ENCODE measurements around the gene SSBP3.
A peak's percentile ranks its signal among the peaks of the same experiment; 100 is the strongest.
"Not testable (repeated sequence)": the region's sequence is repeated elsewhere in the genome, so short reads cannot be mapped to it uniquely, and the experiment has no call there.

The SSBP3 gene

DNA sequence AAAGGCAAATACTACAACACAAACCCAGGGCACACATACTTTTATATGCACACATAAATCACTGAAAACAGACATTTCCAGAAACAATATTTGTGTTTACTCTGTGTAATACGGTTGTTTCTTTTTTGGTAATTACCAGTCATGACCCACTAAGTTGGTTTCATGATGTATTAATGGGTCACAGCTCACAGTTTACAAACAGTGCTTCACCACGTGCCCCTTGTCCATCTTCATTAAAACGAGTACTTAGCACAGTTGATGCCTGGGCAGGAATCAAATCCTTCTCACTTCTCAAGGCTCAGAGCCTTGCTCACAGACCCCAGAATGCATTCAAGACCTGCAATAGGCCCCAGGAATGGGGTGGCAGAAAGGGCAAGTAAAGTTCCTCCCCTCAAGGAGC, 13.8 kb downstream of the SSBP3 start:
- DNase-seq (ENCODE audit: low read depth), result no peak

DNA sequence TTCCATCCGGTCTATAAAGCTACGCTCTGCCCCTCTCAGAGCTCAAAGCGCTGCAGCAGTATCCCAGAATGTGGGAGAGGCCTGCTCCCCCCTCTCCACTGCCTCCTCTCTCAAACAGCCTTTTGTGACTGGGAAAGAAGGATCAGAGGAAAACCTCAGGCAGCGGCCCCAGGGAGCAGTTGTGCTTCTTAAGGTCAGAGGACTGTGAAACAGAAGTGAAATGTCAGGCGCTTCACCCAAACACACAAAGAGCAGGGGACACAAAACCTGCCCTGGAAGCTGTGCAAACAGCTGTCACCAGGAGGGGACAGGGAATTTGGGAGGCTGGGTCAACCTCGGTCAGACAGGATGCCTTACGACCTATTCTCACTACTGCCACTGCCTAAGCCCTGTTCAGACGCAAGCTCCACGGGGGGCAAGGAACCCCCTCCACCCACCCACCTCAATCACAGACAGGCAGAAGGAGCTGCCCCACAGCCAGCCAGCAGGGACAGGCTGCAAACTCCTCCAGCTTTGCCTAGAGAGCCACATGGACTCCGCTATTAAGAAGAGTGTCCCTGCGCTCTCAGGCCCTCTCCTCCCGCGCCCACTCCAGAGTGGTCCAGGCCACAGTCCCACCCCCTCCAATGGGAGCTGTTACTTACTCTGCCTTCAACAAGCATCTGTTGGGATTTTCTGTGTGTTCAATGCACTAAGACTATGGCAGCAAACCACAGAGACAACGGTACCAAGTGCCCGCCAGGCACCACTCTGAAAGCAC, 14.6 kb downstream of the SSBP3 start:
- DNase-seq (ENCODE audit: low read depth), result no peak

DNA sequence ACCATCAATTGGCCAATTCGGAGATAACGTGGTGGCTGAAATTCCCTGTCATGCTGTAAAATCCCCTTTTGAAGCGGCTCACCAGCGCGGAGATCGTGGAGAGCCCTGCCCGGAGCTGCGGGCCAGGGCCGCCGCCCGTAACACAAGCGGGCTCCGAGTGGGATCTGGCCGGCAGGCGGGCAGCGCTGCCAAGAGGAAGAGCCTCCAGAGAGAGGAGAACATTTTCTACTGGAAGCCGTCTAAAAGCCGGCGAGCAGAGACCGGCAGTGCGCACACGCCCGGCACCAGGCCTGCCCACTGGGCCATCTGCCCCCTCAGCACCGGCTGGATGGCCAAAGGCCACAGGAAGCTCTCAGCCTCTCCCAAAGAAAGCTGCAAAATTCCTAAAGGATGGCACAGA, 15.5 kb downstream of the SSBP3 start:
- DNase-seq (ENCODE audit: low read depth), result no peak

DNA sequence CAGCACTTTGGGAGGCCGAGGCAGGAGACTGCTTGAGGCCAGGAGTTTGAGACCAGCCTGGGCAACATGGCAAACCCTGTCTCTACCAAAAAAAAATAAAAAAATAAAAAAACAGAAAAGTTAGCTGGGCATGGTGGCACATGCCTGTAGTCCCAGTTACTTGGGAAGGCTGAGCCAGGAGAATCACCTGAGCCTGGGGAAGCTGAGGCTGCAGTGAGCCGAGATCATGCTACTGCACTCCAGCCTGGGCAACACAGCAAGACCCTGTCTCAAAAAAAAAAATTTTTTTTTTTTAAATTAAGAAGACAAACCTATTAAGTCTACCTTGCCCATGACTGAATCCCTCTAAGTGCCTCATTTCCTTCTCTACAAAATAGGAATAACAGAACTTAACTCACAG, 16.6 kb downstream of the SSBP3 start:
- not testable (repeated sequence) for DNase-seq (ENCODE audit: low read depth)

DNA sequence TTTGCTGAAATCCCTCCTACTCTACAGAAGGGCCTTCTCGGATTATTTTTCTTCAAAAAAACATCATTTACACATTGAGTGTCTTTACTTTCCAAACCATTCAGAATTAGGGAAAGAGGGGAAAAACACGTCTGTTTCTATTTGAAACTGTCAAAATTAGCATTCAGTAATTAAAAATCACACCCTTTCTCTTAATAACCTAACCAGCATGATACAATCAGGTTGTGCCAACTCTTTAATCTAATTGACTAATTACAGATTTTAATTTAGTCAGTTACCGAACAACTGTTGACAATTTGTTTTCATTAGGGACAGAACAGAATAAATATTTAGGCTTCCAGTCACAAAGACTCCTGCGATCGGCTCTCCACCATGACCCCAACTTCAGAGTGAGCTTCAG, 18.8 kb downstream of the SSBP3 start:
- no peak for DNase-seq (ENCODE audit: low read depth)

DNA sequence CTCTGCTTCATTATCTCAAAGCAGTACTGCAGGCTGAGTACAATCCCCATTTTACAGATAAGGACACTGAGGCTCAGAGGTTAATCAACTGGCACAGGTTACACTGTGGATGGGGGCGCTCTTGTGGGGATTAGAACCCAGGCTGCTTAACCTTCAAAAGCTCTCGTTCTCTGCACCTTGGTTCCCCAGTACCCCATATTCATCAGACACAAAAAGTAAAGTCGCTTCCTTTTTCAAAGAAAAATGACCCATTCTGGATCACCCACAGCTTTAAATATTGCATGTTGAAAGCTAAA, 20.5 kb downstream of the SSBP3 start:
- no peak for DNase-seq (ENCODE audit: low read depth)

DNA sequence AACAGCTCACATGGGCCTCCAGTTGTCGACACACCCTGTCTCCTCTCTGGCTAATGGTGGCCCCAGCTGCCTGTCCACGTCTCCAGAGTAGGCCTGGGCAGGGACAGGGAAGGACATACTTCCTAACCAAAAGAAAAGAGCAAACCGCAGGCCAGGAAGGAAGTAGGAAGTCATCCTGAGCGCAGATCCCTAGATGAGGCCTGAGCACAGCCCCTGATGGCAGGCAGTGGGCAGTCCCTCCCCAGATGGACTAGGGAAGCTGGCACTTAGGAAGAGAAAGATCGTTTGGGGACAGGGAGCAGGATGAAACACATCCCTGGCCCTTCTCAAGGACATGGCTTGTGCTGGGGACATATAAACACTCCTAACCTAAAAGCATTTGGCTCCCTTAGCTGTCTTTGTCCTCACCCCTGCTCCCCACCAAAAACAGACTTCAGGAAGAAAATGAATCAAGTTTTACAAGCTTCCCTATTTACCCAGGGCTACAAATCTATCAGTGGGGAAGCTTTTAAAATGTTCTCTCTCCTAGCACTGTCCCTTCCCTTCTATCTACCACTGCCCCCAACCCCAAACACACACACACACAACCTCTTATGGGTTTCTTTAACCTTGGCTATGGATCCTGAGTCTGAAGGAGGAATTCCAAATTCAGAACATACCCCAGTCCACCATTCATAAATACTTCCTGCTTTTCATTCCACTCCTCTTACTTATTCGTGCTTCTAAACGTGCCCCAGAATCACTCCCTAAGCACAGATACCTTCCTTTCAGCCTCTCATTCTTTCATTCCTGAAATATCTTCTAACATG, 21.1 kb downstream of the SSBP3 start:
- DNase-seq (ENCODE audit: low read depth), result no peak

DNA sequence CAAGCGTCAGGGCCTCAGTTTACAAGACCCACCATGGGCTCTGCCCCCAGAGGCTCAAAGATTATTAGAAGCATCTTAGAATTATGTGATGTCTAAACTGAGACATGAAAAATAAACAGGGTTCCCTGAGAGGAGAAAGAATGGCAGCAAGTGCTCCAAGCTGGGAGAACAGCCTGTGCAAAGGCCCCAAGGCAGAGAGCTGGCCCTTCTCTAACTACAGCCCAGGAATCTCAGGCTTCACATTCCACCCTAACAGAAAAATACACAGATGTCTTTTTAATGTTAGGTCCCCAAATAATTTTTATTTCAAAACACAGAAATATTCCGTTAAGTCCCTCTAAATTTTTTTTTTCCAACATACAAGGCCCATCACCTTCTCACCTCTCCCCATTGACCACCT, 21.7 kb downstream of the SSBP3 start:
- DNase-seq (ENCODE audit: low read depth), result no peak

DNA sequence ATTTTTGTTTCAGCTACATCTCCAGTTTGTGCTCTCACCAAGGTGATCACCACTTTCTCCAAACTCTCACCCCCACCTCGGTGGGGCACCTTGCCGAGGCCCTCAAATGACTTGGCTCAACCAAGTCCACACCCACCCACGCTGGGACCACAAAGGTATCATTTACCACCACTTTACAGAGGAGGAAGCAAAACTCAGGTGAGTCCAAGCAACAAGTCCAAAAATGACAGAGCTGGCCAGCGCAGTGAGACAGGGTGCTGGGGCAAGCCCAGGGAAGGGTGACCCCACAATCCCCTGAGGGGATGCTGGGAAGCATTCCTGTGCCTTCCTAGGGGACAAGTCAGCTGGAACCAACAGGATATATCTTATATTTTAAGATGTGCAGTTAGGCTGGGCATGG, 24.7 kb downstream of the SSBP3 start:
- DNase-seq (ENCODE audit: low read depth), result no peak

DNA sequence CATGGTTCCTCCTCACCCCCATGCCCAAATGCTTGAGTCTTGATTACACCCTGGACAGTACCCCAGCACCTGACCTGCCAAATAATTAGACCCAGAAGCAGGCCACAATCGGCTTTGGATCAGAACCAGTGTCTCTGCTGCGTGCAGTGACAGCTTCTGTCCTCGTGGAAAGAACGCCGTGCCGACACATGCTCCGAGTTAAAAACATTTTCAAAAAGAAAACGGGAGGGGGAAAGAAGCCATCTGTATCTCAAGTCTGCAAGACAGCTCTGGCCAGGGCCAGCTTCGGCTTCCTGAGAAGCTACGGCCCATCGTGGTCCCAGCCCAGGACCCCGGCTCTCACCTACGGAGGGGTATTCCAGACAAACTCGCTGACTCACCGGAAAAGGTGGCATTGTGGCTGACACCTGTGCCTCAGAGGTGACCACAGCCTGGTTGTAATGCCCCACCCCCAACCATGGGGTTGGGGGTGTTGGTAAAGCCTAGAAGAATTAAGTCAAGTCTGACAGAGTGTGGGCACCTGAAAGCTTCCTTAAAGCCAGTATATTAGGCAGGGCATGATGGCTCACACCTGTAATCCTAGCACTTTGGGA, 25.8 kb downstream of the SSBP3 start:
- DNase-seq (ENCODE audit: low read depth), result peak; percentile 47

DNA sequence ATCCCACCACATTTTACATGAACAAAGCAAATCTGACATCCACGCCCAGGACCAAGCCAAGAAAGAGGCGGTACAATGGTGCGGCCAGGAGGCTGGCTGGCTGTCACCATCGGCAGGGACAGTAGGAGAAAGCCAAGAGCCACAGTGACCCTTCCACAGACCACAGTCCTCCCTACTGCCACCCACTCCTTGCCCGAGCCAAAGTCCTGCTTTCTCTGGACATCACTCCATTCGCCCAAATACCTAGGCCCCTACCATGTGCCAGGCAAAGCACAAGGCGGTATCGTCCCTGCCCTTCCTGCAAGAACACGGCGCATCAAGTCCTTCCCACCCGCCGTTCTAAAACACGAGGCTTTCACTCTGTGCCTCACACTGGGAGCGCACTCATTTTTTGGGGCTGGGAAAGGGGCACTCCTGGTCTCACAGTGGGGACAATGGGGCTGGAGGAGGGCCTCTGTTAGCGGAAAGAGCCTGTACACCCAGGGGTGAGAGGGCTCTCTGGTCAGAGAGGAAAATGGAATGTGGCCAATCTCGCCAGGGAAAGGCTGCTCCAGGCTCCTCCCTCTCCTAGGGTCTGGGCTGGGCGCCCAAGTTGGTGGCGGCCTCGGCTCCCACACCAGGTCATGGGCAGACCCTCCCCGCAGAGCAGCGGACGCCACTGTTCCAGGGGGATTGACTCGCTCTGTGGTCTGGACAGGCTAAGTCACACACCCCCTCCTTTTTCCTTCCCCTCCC, 26.5 kb downstream of the SSBP3 start:
- DNase-seq (ENCODE audit: low read depth), result no peak

DNA sequence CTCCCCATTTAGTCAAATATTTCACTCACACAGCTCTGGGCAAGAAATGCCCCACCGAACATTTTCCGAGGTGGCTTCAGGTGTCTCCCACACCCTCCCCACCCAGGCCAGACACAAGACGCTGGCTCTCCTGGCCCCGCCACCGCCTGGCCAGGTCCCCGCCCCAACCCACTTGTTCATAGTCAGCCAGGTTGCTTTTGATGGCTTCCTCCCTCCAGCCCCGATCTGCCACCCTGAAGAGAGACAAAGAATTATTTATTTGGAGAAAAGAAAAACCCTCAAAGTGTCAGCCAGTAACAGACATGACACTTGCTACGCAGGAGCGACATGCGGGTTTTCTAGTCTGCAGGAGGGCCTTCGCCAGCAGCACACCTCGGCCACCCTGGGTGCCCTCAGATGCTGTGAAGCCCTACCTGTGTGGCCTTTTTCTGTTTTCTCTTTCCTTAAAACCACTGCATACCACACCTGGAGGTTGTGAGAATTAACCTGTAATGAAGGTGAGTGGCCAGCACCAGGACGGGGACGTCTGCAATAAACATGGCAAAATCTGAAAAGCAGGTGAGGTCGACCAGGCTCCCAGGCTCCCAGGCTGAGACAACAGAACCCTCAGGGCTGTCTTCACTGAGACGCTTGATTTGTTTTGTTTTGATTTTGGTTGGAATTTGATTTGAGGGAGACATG, 27.2 kb downstream of the SSBP3 start:
- no peak for DNase-seq (ENCODE audit: low read depth)

DNA sequence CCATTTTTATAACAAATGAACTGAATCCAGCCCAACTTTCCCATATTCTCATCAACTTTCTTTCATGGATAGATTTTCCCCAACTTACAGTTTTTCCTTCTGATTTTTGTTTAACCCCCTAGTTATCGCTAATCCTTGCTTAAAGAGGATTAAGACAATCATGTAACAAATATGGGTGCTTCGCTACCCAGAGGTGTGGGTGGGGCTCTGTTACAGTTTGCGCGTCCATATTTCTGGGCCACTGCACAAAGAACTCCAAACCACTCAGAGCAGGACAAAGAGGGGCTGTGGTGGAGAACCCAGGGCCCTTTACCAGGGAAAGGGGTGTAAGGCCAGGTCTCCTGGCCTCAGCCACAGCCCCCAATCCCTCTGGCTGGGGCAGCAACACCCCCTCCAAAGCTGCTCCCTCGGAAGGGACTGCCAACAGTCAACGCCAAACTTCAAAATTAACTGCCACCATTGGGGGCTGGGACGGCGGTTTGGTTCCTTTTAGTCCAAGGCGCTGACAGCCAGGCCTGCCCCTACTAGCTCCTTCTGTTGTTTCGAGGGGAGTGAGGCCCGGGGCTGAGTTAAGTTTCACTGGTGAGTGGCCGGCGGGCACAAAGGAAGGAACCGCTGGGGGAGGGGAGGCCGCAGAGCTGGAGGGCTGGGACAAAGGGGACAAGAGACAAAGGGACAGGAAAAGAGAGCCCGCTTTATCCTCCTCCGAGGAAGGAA, 27.9 kb downstream of the SSBP3 start:
- no peak for DNase-seq (ENCODE audit: low read depth)

DNA sequence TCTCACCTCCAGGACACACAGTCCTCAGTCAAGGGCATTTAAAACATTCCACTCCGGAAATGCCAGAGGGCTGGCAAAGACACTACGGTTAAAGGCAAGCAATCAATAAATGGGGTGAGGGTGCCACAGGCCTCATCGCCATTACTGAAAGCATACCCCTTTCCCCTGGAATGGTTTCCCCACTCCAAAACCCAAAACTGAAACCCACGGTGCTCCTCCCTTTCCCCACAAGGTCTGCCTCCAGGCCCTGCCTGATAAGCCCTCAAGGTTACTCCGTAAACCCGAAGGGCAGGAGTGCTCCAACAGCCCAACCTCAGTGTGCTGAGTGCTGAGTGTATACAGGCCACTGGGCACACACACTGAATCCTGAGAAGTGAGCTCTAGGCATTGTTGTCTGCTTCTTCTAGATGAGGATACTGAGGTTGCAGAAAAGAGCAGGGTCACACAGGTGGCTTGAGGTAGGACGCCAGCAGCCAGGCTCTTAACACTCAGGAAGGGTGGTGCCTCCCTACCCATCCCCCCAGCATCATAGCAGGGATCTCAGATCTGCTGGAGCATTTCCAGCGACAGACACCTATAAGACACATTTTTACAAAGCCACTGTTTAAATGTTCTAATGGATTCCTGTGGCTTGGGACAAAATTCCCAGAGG, 29.0 kb downstream of the SSBP3 start:
- no peak for DNase-seq (ENCODE audit: low read depth)

DNA sequence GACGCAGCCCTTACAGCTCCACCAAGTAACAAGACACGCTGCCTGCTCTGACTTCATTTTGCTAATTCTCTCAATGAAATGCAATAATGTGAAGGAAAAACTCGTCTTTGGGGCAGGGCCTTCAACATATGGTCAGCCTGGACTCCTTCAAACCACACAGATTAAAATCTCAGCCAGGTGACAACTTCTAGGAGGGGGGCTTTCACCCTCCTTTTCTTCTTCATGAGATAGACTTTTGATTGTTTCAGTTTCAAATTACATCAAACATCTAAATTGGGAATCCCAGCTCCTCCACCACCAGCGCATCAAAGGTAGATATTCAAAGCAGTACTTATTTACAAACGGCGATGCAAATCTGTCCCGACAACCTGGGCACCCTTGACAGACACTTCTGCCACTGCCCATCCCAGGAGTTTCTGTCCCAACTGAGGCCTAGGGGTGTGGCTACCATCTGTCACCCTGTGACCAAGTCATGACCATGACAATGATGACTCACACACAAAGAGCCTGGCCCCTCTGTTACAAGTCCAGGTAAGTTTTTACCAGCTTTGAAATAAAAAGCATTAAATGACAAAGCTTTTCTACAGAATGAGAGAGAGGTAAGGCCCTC, 29.7 kb downstream of the SSBP3 start:
- no peak for DNase-seq (ENCODE audit: low read depth)

DNA sequence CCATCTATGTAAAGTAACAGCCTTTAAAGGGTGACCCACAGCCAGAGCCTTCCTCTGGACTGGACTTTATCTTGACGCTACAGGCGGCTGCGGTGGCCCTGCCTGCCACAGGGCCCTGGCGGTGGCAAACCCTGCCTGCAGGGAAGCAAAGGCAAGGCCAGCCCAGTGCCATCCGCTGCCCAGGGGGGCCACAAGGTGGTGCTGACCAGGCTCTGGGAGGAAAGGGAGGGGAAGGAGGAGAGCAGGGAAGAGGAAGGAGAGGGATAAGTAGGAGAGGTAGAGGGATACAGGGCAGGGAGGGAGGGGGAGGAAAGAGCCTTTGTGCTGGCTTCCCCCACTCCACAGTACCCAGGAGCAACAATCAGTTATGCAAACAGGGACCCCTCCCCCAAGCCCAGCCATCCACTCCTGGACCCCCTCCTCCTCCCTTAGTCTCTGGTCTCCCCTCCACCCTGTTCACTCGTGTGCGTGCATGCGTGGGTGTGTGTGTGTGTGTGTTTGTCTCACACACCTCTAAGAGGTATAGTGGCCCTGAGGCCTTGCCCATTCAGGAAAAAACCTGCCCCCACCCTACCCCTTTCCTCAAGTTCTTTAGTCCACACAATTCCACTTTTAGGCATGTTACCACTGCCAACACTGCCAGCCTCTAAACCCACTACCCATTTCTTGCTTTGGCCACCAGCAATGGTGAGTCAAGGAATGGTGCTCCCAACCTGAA, 30.3 kb downstream of the SSBP3 start:
- no peak for DNase-seq (ENCODE audit: low read depth)

DNA sequence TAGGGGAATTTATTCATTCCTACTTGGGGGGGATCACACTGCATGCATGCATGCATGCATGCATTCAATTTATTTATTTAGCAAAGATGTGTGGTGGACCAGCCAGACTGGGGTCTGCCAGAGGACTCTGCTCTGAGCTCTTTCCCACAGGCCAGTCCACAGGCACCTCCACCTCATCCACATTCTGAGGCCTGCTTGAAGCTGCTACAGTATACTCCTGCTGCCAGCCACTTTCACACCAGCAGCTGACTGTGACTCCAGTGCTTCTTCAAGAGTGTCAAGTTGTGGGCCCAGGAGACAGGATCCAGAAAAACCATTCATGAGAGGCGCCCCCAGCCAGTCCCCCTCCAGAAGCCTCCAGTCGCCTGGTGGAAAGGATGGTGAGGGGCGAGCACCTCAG, 30.9 kb downstream of the SSBP3 start:
- DNase-seq (ENCODE audit: low read depth), result no peak

DNA sequence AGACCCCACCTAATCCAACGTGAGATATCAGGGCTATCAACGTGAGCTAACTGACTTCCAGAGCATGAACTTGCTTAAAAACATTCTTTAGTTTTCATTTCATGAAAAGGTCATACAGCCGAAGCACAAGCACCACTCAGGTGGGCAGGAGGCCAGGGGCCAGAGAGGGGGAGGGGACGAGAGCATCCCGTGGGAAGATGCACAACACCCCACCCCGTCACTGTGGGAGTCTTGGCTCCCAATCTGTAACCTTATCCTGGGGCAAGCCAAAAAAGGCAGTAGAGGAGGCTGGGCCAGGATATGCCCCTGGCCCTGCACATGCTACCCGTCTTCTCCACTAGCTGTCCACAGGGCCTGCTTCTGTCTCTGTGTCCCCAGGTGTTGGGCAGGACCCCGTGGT, 31.4 kb downstream of the SSBP3 start:
- DNase-seq (ENCODE audit: low read depth), result no peak

DNA sequence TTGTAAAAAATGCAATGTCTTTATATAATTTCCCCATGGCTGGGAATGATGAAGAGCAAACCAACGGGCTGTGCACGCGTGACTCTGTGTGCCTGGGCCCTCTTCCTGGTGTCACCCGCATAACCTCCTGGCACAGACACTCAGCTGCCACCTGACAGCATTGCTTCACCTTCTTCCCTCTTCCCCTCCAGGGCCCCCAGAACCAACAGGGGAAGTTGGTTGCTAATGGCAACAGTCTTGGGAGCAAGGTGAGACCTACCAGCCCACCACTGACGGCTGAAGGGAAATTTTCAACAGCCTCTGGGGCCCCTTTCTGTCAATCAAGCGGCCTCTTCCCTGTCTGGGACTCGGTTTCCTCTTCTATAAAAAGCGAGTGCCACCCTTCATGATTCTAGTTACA, 33.2 kb downstream of the SSBP3 start:
- DNase-seq (ENCODE audit: low read depth), result no peak

DNA sequence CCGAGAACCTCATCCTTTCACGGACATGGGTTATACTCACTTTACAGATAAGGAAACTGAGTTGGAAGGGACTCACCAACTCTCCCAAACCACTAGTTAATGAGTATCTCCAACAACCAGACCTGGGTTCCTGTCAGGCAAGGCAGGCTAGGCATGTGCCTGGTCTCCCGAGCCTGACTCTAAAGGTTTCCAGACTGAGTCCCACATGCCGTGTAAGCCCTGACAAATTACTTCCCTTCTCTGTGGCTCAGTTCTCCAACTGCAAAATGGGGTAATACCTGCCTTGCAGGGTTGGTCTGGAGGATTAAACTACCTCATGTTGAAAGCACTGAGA, 34.3 kb downstream of the SSBP3 start:
- DNase-seq (ENCODE audit: low read depth), result no peak

Data from activated gamma-delta T cell treated with anti-CD3 and anti-CD28 coated beads, Interleukin-2, amount 50 U/mL, for 16 hours (primary cell).